Femur (tissue), 1 donor: ENCODE results near the gene MCIDAS.

ENCODE experiments used
- DNase-seq: peaks from one replicate; pipeline ENCODE4 v3.0.0-alpha.2; 2017

MCIDAS gene

DNA sequence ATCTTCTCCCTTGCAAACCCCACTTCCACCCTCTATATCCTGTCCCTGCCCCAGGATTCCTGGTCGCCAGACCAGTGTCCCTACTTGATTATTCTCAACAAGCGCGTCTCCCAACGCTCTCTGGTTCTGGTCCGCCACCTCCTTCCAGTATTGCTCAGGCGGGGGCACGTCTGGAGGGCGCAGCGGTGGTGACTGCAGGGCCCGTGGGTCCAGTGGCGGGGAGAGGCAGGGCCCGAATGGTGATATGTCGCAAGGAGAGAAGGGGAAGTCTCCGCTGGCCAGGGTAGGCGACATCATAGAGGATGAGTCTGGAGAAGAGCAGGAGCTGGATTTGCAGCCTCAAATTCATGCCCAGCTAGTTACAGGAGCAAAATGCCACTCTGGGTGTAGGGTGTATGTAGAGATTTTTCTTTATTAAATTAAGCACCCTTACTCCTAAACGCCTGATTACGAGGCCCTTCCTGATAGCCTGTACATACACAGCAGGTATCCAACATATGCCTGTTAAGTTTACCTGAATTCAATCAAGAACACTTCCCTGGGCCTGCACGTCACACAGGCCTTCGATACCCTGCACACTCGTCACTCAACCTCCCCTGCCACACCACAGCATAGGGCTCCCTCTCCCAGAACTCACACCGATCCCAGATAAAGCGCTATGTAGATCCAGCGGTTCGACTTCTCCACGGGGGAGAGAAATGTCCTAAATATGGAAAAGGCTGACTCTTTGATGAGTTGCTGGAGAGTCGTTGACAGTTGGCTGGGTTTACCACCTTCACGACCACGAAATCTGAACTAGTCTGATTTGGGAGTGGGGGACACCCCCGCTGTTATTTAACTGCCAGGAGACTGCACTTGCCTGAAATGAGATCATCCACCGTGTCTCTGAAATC lies 4.8 kb downstream of the MCIDAS start:
- no peak for DNase-seq

DNA sequence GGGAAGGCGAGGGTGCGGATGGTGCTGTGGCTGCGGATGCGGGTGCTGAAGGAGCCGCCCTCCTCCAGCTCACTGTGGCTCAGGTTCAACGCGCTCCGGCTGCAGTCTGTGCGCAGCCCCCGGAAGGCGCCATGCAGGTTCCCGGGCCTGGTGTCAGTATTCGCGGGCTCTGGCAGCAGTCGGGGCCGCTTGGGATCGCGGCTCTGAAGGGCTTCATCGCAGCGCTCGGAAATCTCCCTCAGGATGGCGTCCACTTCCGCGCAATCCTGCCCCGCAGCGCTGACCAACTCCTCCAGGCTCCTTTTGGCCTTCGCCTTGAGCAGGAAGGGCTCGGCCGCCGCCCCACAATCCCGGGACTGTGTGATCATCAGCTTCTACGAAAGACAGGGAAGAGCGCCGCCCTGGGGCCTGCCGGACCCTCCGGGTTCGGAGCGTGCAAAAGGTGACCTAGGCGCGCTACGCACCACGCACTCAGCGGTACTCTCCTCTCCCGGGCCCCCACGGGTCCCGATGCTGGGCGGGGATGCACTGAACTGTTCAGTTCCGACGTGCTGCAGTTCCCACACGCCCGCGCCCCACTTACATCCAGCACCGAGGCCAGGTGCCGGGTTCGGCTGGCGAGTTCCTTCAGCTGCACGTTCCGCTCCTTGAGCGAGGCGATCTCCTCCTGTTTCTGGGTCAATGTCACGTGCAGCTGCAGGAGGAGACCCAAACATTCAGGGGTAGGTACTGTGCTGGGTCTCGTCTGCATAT lies 6.5 kb downstream of the MCIDAS start:
- DNase-seq, result no peak

DNA sequence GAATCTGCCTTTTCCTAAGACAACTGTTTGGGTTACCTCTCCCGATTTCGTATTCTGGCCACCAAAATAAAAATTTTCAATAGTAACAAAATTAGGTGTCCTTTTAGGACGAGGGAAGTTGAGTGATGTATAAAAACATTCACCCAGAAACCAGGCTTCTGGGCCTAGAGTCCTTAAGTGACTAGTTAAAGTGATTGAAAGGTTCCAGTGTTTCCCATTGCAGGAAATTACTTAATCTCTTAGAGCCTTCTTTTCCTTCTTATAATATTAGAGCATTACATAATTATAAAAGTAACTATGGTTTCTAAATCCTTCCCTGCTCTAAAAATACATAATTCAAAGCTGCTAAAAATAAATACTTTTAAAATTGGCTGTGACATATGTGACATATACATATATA lies 7.3 kb downstream of the MCIDAS start:
- DNase-seq, result no peak

DNA sequence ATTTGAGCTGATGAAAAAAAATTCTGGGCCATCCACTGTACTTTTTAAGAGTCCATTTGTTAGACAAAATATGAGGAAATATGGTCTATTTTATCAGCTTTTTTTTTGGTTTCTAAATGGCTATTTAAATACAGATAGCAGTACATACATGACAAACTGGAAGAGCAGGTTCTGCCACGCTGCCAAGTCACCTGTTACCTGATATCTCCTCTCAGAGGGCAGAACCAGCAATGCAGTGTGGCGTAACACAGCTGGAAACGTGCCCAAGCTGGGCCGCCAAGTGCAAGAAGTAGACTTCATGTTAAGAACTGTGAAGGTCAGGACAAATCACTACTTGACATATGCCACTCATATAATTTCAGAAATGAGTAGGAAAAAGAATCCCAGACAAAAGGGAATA lies 8.1 kb downstream of the MCIDAS start:
- DNase-seq, result no peak

DNA sequence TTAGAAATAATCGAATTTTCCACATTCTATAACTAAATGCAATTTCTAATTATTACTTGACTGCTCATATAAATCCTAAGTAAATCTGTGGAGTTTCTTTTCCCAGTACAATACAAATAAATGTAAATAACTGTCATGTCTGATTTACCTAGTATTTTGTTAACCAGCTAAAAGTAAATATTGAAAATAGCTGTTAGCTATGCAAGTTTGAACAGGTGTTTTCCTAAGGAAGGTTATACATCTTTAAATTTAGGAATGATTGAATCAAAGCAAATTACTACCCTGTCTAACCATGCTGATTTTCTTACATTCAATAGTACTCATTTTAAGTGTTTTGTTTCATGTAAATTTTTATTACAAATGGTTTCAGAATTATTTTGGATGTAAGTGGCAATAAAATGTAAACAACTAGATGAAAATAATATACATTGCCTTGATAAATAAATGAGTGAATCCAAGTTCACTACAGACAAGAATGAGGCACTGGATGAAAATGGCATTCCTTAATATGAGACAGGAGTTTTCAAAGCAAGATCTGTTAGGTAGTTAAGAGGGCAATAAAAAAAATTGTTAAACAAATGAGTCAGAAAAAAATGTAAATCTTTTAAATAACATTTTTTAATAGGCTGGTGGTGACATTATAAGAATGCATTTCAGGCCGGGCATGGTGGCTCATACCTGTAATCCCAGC lies 15.8 kb downstream of the MCIDAS start:
- DNase-seq, result no peak

DNA sequence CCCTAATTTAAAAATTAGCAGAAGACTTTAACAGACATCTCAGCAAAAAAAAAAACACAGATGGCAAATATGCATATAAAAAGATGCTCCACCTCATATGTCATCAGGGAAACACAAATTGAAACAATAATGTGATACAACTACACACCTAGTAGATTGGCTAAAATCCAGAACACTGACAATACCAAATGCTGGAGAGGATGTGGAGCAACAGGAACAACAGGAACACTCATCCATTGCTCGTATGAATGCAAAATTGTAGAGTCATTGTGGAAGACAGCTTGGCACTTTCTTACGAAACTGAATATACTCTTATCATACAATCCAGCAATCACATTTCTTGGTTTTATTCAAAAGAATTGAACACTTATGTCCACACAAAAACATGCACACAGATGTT lies 22.1 kb downstream of the MCIDAS start:
- no peak for DNase-seq

DNA sequence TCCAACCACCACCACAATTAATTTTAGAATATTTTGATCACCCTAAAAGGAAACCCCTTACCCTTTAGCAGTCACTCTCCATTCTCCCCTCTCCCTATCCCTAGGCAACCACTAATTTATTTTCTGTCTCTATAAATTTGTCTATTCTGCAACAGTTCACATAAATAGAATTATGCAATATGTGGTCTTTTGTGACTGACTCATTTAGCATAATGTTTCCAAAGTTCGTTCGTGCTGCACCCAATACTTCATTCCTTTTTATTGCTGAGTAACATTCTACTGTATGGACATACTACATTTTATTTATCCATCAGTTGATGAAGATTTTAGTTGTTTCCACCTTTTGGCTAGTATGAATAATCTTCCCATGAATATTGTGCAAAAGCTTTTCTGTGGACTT lies 36.0 kb downstream of the MCIDAS start:
- DNase-seq, result no peak

DNA sequence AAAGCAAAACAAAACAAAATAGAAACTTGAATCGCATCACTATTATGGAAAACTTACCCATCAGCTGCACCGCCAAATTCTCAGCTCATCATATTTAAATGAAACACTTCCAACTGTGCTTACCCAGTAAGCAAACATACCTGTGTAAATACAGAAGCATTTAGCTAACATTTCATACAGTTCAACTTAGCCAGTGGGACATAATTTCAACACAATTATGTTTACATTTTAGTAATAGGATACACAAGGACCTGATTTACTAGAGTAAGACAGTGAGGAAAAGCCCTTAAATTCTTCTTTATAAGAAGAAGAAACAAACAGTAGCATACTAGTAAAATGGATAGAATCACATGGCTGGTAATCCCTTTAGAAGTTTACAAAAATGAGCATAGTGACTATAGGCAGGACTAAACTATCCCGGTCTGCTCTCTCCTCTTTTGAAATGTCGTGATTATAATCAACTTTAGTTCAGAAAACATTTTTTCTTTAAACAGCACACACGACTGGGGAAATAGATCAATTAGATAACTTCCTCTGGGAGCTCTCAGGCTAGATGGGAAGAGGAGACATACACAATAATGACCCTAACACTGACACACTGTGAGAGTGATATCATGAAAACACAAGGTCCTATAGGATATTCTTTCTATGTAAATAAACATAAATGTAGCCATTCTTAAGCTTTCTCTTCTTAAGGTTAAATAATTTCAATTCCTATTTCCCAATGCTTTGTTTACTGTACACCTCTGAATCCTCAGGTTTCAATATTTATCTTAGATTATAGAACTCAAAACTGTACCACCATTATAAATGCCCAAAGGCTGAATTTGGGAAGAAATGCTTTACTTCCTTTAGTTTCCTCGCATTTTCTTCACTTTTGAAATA lies 38.2 kb downstream of the MCIDAS start:
- no peak for DNase-seq

DNA sequence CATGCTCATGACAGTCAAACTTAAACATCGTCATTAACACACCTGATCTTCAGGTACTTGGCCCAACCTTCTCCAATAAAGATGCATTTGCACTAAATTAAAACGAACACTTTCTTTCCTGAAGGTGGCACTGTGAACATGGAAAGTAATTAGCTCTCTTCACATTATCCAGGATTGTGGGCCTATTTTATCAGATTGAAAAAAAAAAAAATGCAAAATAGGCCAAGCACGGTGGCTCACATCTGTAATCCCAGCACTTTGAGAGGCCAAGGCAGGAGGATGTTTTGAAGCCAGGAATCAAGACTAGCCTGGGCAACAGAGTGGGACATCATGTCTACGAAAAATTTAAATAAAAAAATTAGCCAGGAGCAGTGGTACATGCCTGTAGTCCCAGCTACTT lies 39.7 kb downstream of the MCIDAS start:
- no peak for DNase-seq

DNA sequence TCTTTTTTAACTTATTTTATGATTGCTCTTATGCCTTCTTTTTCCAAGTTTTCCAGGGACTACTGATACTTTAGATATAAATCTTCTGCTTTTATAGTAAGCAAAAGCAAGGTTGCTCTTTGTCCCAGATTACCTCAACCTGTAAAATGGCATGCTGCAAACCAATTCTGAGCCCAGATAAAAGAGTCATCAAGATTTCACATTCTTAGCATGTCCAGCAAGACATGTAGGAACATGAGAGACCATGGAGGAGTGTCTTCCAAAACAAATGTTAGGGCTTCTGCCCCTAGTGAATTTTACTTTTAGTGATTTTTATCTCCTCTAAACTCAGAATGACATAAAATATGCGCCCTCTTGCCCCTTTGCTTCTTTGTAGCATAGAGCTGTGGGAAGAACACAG lies 47.1 kb downstream of the MCIDAS start:
- no peak for DNase-seq

DNA sequence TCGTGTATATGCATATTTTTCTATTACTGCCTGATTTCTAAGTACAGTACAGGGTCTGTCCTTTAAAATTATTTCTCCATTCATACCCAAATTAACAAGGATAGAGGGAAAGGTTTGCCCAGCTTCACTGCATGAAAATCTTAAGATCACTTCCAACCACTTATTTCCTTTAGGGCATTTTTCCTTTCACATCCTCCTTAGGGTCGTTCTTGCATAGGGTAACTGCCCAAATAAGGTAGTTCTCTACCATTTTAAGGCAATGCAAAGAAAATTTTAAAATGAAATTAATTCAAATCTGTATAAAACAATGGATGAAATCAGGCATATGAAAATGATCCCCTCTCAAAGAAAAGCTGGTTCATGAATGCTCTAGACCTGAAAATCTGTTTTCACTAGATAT lies 50.0 kb downstream of the MCIDAS start:
- DNase-seq, result no peak

DNA sequence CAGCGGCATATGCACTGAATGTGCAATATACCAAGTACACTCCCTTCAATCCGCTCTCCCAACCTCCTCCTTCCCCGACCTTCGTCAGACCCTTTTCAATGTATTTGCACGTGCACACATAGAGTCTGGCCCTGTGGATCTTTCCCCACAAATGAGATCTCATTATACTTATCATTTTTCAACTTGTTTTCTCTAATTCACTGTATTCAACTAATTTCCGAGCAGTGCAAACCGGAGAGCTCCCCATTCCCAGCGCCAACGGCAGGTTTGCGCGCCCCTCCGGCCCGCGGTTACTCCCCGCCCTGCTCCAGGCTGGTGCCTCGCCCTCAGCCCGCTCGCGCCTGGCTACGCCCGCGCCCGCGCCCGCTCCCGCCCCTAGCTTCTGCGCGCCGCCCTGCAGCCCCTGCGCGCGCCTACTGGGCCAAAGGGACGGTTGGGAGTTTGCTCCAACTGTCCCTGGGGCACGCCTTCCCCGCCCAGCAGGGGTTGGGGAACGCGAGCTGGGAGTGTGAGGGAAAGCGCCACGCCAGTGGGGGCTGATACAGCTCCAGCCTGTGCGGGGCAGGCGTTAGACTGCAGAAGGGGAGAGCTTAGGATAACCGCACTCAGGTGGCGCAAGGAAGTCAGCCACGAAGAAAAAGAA lies 50.8 kb downstream of the MCIDAS start:
- DNase-seq, result peak; percentile 58

DNA sequence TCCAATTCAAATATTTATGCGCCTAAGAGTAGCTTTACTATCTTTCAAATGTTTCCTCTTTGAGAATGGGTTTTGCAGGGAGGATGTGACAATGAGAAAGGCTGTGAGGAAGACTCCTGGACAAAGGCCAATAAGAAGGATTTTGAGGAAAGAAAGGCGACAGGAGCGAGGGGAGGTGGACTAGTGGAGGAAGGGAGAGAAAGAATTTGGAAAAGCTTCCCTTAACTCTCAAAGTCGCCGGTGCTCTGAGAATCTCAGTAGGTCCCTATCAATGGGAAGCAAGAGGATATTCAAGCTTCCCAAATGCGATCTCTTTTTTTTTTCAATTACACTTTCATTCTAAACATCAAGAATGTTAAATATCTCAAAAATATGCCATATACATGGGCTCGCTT lies 51.3 kb downstream of the MCIDAS start:
- DNase-seq, result no peak

DNA sequence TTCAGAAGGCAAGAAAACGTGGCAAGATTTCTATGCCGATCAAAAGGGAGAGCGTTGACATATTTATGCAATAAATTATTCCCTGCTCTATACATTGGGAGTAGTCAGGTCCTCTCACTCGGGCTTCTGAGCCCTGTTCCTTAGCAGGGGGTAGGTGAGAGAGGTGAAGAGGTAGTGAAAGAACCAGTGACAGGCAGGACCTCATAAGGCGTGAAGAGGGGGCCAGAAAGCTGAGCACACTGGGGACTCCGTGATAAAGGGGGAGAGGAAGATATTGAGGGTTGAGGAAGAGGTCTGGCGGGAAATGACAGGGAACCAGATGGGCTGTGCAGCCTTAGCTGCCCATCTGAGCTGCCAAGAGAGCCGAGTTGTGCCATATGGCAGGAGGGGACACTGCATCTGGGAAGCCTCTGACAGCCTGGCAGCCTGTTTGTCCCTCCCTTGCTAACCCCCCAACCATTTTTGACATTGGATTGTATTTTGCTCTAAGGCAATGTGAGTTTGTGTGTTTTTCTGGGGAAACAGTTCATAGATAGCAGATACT lies 53.4 kb downstream of the MCIDAS start:
- peak; percentile 29 for DNase-seq

DNA sequence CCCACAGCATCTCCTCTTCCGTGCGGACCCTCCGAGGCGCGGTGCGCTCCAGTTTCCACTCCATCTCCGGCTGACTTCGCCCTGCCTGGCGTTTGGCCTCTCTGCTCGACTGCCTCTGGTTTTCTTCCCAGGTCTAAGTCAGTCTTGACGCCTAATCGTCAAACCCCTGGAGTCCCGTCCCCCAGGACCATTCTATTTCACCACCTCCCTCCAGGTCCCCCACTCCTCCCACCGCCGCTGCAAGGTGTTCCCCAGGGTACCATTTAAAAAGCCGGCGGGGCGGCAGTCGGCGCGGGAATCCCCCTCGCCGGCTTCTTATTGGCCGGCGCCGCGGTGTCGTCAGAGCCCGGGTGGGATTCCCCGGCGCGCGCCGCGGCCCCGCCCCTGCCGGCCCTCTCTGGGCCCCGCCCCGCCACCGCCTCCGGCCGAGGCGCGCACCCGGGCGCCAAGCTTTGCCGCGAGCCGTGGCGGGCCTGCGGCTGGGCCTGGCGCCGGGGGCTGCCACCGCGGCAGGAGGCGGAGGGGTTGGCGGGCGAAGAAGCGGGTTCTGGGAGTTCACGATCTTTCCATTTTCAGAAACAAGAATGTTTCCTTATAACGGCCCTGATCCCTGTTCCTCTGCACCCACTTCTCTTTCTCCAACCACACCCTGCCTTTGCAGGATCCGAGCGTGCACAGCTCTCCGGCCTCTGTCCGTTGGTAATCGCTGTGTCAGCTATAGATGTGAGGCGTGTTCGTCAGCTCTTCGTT lies 54.0 kb downstream of the MCIDAS start, which contains the start of gene CDC20B:
Gene CDC20B, minus strand, starts transcription at position 241 of the 750 bp plus-strand sequence. Its CDS starts 177 bp downstream, at position 64.
- DNase-seq, result peak; percentile 83

DNA sequence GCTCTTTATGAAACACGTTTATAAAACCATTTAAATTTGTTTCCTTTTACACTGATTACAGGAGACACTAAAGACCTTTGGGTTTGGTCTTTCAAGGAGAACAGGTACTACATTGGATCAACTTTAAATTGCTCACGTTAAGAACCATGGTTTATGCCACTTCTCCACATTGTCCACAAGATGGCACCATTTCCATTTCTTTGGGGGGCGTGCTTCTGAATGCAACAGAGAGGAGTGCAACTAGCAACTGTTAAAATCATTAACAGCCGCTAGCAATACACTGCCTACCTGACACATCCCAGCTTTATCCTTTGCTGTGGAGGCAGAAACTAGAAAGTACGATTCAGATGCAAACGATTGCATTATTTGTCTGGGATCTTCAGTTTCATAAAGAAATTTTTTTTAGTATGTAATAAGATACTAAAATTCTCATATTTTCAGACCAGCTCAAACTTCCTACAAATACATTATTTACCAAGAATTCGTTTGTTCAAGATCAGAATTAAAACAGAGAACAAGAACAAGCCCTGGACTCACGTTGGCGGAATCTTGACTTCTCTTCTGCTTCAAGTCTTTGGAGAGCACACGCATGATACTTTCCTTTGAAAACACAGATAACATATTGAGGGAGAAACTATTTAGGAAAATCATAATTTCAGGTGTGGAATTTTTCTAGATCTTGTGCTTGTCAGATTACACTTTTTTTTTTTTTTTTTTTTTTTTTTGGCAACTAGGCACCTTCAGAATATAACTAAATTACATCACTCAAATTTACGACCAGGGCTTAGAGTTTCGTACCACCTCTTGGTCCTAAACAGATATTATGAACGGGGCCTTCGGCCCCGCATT lies 54.8 kb downstream of the MCIDAS start:
- DNase-seq, result peak; percentile 79

DNA sequence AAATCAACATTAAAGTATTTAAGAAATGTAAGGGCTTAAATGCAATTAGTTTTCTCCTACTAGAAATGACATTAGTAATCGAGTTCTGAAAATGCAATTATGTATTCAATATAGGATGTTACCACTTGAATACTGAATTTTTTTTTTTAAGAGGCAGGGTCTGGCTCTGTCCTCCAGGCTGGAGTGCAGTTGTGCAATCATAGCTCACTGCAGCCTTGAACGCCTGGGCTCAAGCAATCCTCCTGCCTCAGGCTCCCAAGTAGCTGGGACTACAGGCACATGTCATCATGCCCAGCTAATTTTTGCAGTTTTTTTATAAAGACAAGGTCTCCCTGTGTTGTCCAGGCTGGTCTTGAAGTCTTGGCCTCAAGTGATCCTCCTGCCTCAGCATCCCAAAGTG lies 55.6 kb downstream of the MCIDAS start:
- no peak for DNase-seq
